HEK293 (cell line): ENCODE data around the gene NDUFS7.

Source experiments
- CTCF ChIP-seq: fragments of 450-650 bp; formaldehyde crosslinking; IDR thresholded peaks from 2 replicates; pipeline ENCODE4 v1.5.1; 2016; ENCODE audit warnings: missing biosample characterization, missing genetic modification characterization
- FEZF1 ChIP-seq: fragments of 450-650 bp; formaldehyde crosslinking; IDR thresholded peaks from 2 replicates; pipeline ENCODE4 v1.5.1; 2016; ENCODE audit warnings: missing biosample characterization, missing genetic modification characterization
- GLI4 ChIP-seq: fragments of 450-650 bp; formaldehyde crosslinking; IDR thresholded peaks from 2 replicates; pipeline ENCODE4 v1.5.1; 2016; ENCODE audit warnings: missing biosample characterization, missing genetic modification characterization
- HOXA7 ChIP-seq: sonication (generic); formaldehyde crosslinking; IDR thresholded peaks from 2 replicates; pipeline ENCODE4 v1.8.1; 2022; ENCODE audit warnings: missing genetic modification reagents, borderline replicate concordance
- IKZF3 ChIP-seq: fragments of 450-650 bp; IDR thresholded peaks from 2 replicates; pipeline ENCODE4 v1.5.0; 2018; ENCODE audit warnings: missing biosample characterization, mild to moderate bottlenecking, missing genetic modification characterization, moderate library complexity
- PRDM10 ChIP-seq: fragments of 450-650 bp; formaldehyde crosslinking; IDR thresholded peaks from 2 replicates; pipeline ENCODE4 v1.5.1; 2016; ENCODE audit warnings: missing biosample characterization, missing genetic modification characterization
- PRDM6 ChIP-seq: fragments of 450-650 bp; formaldehyde crosslinking; IDR thresholded peaks from 2 replicates; pipeline ENCODE4 v1.5.1; 2017; ENCODE audit warnings: missing biosample characterization, missing genetic modification characterization
- SP7 ChIP-seq: fragments of 450-650 bp; formaldehyde crosslinking; IDR thresholded peaks from 2 replicates; pipeline ENCODE4 v1.5.1; 2016; ENCODE audit warnings: missing biosample characterization, missing genetic modification characterization
- YY2 ChIP-seq: fragments of 450-650 bp; formaldehyde crosslinking; IDR thresholded peaks from 2 replicates; pipeline ENCODE4 v1.5.1; 2016; ENCODE audit warnings: missing biosample characterization, missing genetic modification characterization
- ZBTB17 ChIP-seq: fragments of 450-650 bp; formaldehyde crosslinking; IDR thresholded peaks from 2 replicates; pipeline ENCODE4 v1.5.1; 2016; ENCODE audit warnings: missing biosample characterization, missing genetic modification characterization
- ZBTB7A ChIP-seq: fragments of 450-650 bp; formaldehyde crosslinking; IDR thresholded peaks from 2 replicates; pipeline ENCODE4 v1.5.1; 2016; ENCODE audit warnings: low read depth, missing biosample characterization, missing genetic modification characterization
- ZBTB8A ChIP-seq: fragments of 450-650 bp; formaldehyde crosslinking; IDR thresholded peaks from 2 replicates; pipeline ENCODE4 v1.5.1; 2016; ENCODE audit warnings: missing biosample characterization, missing genetic modification characterization
- ZEB2 ChIP-seq: fragments of 450-650 bp; formaldehyde crosslinking; IDR thresholded peaks from 2 replicates; pipeline ENCODE4 v1.5.1; 2016; ENCODE audit warnings: missing biosample characterization, missing genetic modification characterization
- ZFP69B ChIP-seq: fragments of 450-650 bp; formaldehyde crosslinking; IDR thresholded peaks from 2 replicates; pipeline ENCODE4 v1.5.1; 2016; ENCODE audit warnings: missing biosample characterization, missing genetic modification characterization
- ZIC2 ChIP-seq: fragments of 450-650 bp; formaldehyde crosslinking; IDR thresholded peaks from 2 replicates; pipeline ENCODE4 v1.5.1; 2016; ENCODE audit warnings: missing biosample characterization, missing genetic modification characterization
- ZNF132 ChIP-seq: fragments of 450-650 bp; formaldehyde crosslinking; IDR thresholded peaks from 2 replicates; pipeline ENCODE4 v1.5.1; 2017; ENCODE audit warnings: missing biosample characterization, missing genetic modification characterization, borderline replicate concordance
- ZNF423 ChIP-seq: fragments of 450-650 bp; formaldehyde crosslinking; IDR thresholded peaks from 2 replicates; pipeline ENCODE4 v1.5.1; 2016; ENCODE audit warnings: missing biosample characterization, missing genetic modification characterization
- ZNF501 ChIP-seq: fragments of 450-650 bp; formaldehyde crosslinking; IDR thresholded peaks from 2 replicates; pipeline ENCODE4 v1.5.1; 2016; ENCODE audit warnings: missing biosample characterization, missing genetic modification characterization
- ZNF513 ChIP-seq: fragments of 450-650 bp; IDR thresholded peaks from 2 replicates; pipeline ENCODE4 v1.5.1; 2018; ENCODE audit warnings: missing biosample characterization, missing genetic modification characterization
- ZNF561 ChIP-seq: fragments of 450-650 bp; IDR thresholded peaks from 2 replicates; pipeline ENCODE4 v1.5.1; 2018; ENCODE audit warnings: missing biosample characterization, missing genetic modification characterization, borderline replicate concordance
- ZNF692 ChIP-seq: fragments of 450-650 bp; formaldehyde crosslinking; IDR thresholded peaks from 2 replicates; pipeline ENCODE4 v1.5.1; 2016; ENCODE audit warnings: missing biosample characterization, missing genetic modification characterization
- ZNF76 ChIP-seq: fragments of 450-650 bp; formaldehyde crosslinking; IDR thresholded peaks from 2 replicates; pipeline ENCODE4; 2016; ENCODE audit warnings: low read depth, missing biosample characterization, missing genetic modification characterization, borderline replicate concordance
- ZNF837 ChIP-seq: fragments of 450-650 bp; formaldehyde crosslinking; IDR thresholded peaks from 2 replicates; pipeline ENCODE4 v1.5.1; 2016; ENCODE audit warnings: missing biosample characterization, missing genetic modification characterization
- ZNF843 ChIP-seq: fragments of 450-650 bp; formaldehyde crosslinking; IDR thresholded peaks from 2 replicates; pipeline ENCODE4 v1.5.1; 2016; ENCODE audit warnings: missing biosample characterization, missing genetic modification characterization
- TF ChIP-seq, protein P1 (sequence below): fragments of 450-650 bp; formaldehyde crosslinking; optimal IDR thresholded peaks from 2 replicates; pipeline ENCODE3; 2016; ENCODE audit warnings: missing biosample characterization, mild to moderate bottlenecking, missing genetic modification characterization
- TF ChIP-seq, protein P2 (sequence below): fragments of 450-650 bp; IDR thresholded peaks from 2 replicates; pipeline ENCODE4 v1.5.1; 2018; ENCODE audit warnings: missing biosample characterization, mild to moderate bottlenecking, missing genetic modification characterization

NDUFS7 gene

DNA sequence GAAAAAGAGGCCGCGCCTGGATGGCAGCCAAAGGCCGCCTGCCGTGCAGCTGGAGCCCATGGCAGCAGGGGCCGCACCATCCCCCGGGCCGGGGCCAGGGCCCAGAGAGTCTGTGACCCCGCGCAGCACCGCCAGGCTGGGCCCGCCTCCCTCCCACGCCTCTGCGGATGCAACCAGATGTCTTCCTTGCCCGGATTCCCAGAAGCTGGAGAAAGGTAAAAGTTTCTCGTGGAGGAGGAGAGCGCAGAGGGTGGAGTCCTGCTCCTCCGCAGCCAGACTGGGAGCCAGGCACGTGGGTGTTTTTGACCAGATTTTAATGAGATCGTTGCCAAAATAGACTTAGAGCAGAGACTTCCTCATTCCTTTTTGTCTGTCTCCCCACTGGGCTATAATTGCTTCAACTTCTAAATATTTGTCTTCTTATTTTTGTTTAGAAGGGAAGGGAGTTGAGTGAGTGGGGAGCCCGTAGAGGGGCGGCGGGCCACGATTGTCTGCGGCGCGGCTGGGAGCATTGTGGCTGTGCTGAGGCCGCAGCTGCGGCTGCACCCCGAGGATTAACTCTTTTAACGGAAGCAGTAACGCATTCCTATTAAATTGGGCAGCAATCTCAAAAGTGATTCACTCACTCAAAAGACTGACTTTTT lies 22.8 kb upstream of the NDUFS7 start (continued):
- TF ChIP-seq ZNF561 (tag by site-specific recombination), result peak; percentile 61; the same call in 1 of the 2 replicates
- peak; percentile 14; the same call in 1 of the 2 replicates for TF ChIP-seq FEZF1 (tag by site-specific recombination)
- no peak for TF ChIP-seq ZNF132 (tag by site-specific recombination)
- TF ChIP-seq ZNF501 (tag by site-specific recombination), result peak; percentile 45; the same call in 1 of the 2 replicates
- TF ChIP-seq ZNF423 (tag by site-specific recombination), result peak; percentile 79
- TF ChIP-seq ZNF837 (tag by site-specific recombination), result no peak
- peak; percentile 62; the same call in 1 of the 2 replicates for TF ChIP-seq ZBTB17 (tag by site-specific recombination)
- 0 out of 2 replicates have a peak, but pooled peaks have one; percentile 34 for TF ChIP-seq PRDM6 (tag by site-specific recombination)
- TF ChIP-seq ZIC2 (tag by site-specific recombination), result peak; percentile 93
- peak; percentile 88 for TF ChIP-seq ZBTB8A (tag by site-specific recombination)
- peak; percentile 42; the same call in 1 of the 2 replicates for TF ChIP-seq ZNF843 (tag by site-specific recombination)
- peak; percentile 92 for TF ChIP-seq SP7
- peak; percentile 31; the same call in 1 of the 2 replicates for TF ChIP-seq ZEB2 (tag by site-specific recombination)
- TF ChIP-seq PRDM10 (tag by site-specific recombination), result 0 out of 2 replicates have a peak, but pooled peaks have one; percentile 3
- TF ChIP-seq ZNF513 (tag by site-specific recombination), result no peak
- peak; percentile 81 for TF ChIP-seq ZNF692 (tag by site-specific recombination)
- TF ChIP-seq, protein P1, sequence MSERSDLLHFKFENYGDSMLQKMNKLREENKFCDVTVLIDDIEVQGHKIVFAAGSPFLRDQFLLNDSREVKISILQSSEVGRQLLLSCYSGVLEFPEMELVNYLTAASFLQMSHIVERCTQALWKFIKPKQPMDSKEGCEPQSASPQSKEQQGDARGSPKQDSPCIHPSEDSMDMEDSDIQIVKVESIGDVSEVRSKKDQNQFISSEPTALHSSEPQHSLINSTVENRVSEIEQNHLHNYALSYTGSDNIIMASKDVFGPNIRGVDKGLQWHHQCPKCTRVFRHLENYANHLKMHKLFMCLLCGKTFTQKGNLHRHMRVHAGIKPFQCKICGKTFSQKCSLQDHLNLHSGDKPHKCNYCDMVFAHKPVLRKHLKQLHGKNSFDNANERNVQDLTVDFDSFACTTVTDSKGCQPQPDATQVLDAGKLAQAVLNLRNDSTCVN (tag by site-specific recombination), result peak; percentile 67
- peak; percentile 43; the same call in 1 of the 2 replicates for TF ChIP-seq ZNF76 (tag by site-specific recombination)
- TF ChIP-seq IKZF3 (tag by site-specific recombination), result peak; percentile 54
- peak; percentile 45; the same call in 1 of the 2 replicates for TF ChIP-seq CTCF
- no peak for TF ChIP-seq HOXA7 (CRISPR knock-in tag)
- no peak for TF ChIP-seq YY2 (tag by site-specific recombination)
- peak; percentile 83; the same call in 1 of the 2 replicates for TF ChIP-seq ZFP69B (tag by site-specific recombination)
- TF ChIP-seq GLI4 (tag by site-specific recombination), result no peak
- TF ChIP-seq, protein P2, sequence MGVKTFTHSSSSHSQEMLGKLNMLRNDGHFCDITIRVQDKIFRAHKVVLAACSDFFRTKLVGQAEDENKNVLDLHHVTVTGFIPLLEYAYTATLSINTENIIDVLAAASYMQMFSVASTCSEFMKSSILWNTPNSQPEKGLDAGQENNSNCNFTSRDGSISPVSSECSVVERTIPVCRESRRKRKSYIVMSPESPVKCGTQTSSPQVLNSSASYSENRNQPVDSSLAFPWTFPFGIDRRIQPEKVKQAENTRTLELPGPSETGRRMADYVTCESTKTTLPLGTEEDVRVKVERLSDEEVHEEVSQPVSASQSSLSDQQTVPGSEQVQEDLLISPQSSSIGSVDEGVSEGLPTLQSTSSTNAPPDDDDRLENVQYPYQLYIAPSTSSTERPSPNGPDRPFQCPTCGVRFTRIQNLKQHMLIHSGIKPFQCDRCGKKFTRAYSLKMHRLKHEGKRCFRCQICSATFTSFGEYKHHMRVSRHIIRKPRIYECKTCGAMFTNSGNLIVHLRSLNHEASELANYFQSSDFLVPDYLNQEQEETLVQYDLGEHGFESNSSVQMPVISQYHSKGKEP (tag by site-specific recombination), result peak; percentile 36; the same call in 1 of the 2 replicates
- TF ChIP-seq ZBTB7A (tag by site-specific recombination), result no peak
